ENCODE data around the gene RNF114.
"Not testable (repeated sequence)": the region's sequence is repeated elsewhere in the genome, so short reads cannot be mapped to it uniquely, and the experiment has no call there.

The RNF114 gene

GRCh38 chr20:49990271-49990720, 54.1 kb downstream of the RNF114 start:
- Histone ChIP-seq H3K9me3 (no peaks in the 10 kb centered on the region), H3K36me3 (no peaks in the 10 kb centered on the region), H3K4me3 (ENCODE audit: low read depth in 1 of 2, low read length in 1 of 2) (no peak overlapping the region), H3K4me1 (ENCODE audit: control insufficient read depth in 1 of 2, insufficient read depth in 1 of 2, low read depth in 1 of 2, low read length in 1 of 2) (no peaks in the 10 kb centered on the region), H3K27ac (no peak overlapping the region), H3K27me3 (peaks cover 23% of the 10 kb centered on the region)
- no peak for TF ChIP-seq CTCF (IDR thresholded peaks at IDR 0.05)

GRCh38 chr20:49993301-49993751, 57.1 kb downstream of the RNF114 start:
- Histone ChIP-seq H3K9me3 (no peaks in the 10 kb centered on the region), H3K4me1 (ENCODE audit: control insufficient read depth in 1 of 2, insufficient read depth in 1 of 2, low read depth in 1 of 2, low read length in 1 of 2) (no peaks in the 10 kb centered on the region), H3K27me3 (peaks cover 22% of the 10 kb centered on the region), H3K27ac (no peak overlapping the region), H3K4me3 (ENCODE audit: low read depth in 1 of 2, low read length in 1 of 2) (no peak overlapping the region), H3K36me3 (no peaks in the 10 kb centered on the region)
- TF ChIP-seq CTCF (IDR thresholded peaks at IDR 0.05) = no peak

- peaks cover 2% of the 10 kb centered on the region in 2 experiments for H3K4me1 ChIP-seq (ENCODE audit: control insufficient read depth in 1 of 2, insufficient read depth in 1 of 2, low read depth in 1 of 2, low read length in 1 of 2)
- no peak for TF ChIP-seq CTCF (IDR thresholded peaks at IDR 0.05)
- no peaks in the 10 kb centered on the region for H3K9me3 ChIP-seq
- peaks cover 18% of the 10 kb centered on the region for H3K27me3 ChIP-seq
- H3K27ac ChIP-seq = no peak overlapping the region
- H3K4me3 ChIP-seq (ENCODE audit: low read depth in 1 of 2, low read length in 1 of 2) = no peak overlapping the region
- H3K36me3 ChIP-seq = no peaks in the 10 kb centered on the region
Measured at GRCh38 chr20:49995586-49995985, 59.4 kb downstream of the RNF114 start.

GRCh38 chr20:49998478-49999188, 62.4 kb downstream of the RNF114 start:
- H3K9me3 ChIP-seq; H3K4me3 ChIP-seq (ENCODE audit: low read depth in 1 of 2, low read length in 1 of 2); H3K27ac ChIP-seq; H3K36me3 ChIP-seq: not testable (repeated sequence)
- peaks cover 13 to 14% of the 10 kb centered on the region in 2 experiments for H3K4me1 ChIP-seq (ENCODE audit: control insufficient read depth in 1 of 2, insufficient read depth in 1 of 2, low read depth in 1 of 2, low read length in 1 of 2)
- peaks cover 22% of the 10 kb centered on the region for H3K27me3 ChIP-seq

- Histone ChIP-seq H3K9me3 (no peaks in the 10 kb centered on the region), H3K4me1 (ENCODE audit: control insufficient read depth in 1 of 2, insufficient read depth in 1 of 2, low read depth in 1 of 2, low read length in 1 of 2) (peaks cover 16 to 21% of the 10 kb centered on the region in 2 experiments), H3K36me3 (no peaks in the 10 kb centered on the region), H3K27me3 (peaks cover 17% of the 10 kb centered on the region), H3K4me3 (ENCODE audit: low read depth in 1 of 2, low read length in 1 of 2) (no peak overlapping the region), H3K27ac (no peak overlapping the region)
- TF ChIP-seq CTCF (IDR thresholded peaks at IDR 0.05) = no peak
Measured at GRCh38 chr20:49999329-49999728, 63.1 kb downstream of the RNF114 start.

- H3K4me3 ChIP-seq (ENCODE audit: low read depth in 1 of 2, low read length in 1 of 2); H3K36me3 ChIP-seq; H3K27ac ChIP-seq; H3K9me3 ChIP-seq: not testable (repeated sequence)
- H3K4me1 ChIP-seq (ENCODE audit: control insufficient read depth in 1 of 2, insufficient read depth in 1 of 2, low read depth in 1 of 2, low read length in 1 of 2) = peaks cover 29 to 31% of the 10 kb centered on the region in 2 experiments
- H3K27me3 ChIP-seq = peaks cover 17% of the 10 kb centered on the region
Measured at GRCh38 chr20:50000548-50001222, 64.5 kb downstream of the RNF114 start.
